ENCODE data around the gene DPYD. TPM values are rescaled to one million over a fixed set of nuclear protein-coding genes. Genes with fewer than 3 reads are reported as not detected.
"Not testable (repeated sequence)": the region's sequence is repeated elsewhere in the genome, so short reads cannot be mapped to it uniquely, and the experiment has no call there.

The DPYD gene
- total and polyA plus RNA-seq, 4 donors = 3.7 to 25.5 (median 10.6) TPM

GRCh38 chr1:97350662-97351061, 570.2 kb downstream of the DPYD start:
- Histone ChIP-seq H3K4me1 (ENCODE audit: control insufficient read depth, insufficient read depth, low read length) (no peaks in the 10 kb centered on the region), H3K27me3 (ENCODE audit: control insufficient read depth, insufficient read depth, low read length) (no peaks in the 10 kb centered on the region), H3K36me3 (ENCODE audit: control insufficient read depth, insufficient read depth, low read length) (no peaks in the 10 kb centered on the region), H3K9me3 (ENCODE audit: control insufficient read depth, insufficient read depth, low read length) (no peaks in the 10 kb centered on the region), H3K27ac (ENCODE audit: low read depth, low read length) (no peak overlapping the region), H3K4me3 (ENCODE audit: low read depth, low read length) (no peak overlapping the region)
- WGBS (ENCODE audit: insufficient coverage) = 82% methylated on average over 1 of the region's 2 CpGs
- DNase-seq (ENCODE audit: low read depth in 4 of 6, low spot score in 6 of 6) = no peak

GRCh38 chr1:97350241-97350640, 570.6 kb downstream of the DPYD start:
- Histone ChIP-seq H3K9me3 (ENCODE audit: control insufficient read depth, insufficient read depth, low read length) (no peaks in the 10 kb centered on the region), H3K27me3 (ENCODE audit: control insufficient read depth, insufficient read depth, low read length) (no peaks in the 10 kb centered on the region), H3K4me1 (ENCODE audit: control insufficient read depth, insufficient read depth, low read length) (no peaks in the 10 kb centered on the region), H3K36me3 (ENCODE audit: control insufficient read depth, insufficient read depth, low read length) (no peaks in the 10 kb centered on the region), H3K4me3 (ENCODE audit: low read depth, low read length) (no peak overlapping the region), H3K27ac (ENCODE audit: low read depth, low read length) (no peak overlapping the region)
- DNase-seq (ENCODE audit: low read depth in 4 of 6, low spot score in 6 of 6) = no peak

GRCh38 chr1:97349794-97350193, 571.0 kb downstream of the DPYD start:
- not testable (repeated sequence) for H3K9me3 ChIP-seq (ENCODE audit: control insufficient read depth, insufficient read depth, low read length); H3K4me3 ChIP-seq (ENCODE audit: low read depth, low read length); H3K27me3 ChIP-seq (ENCODE audit: control insufficient read depth, insufficient read depth, low read length); H3K4me1 ChIP-seq (ENCODE audit: control insufficient read depth, insufficient read depth, low read length); DNase-seq (ENCODE audit: low read depth in 4 of 6, low spot score in 6 of 6); H3K27ac ChIP-seq (ENCODE audit: low read depth, low read length); H3K36me3 ChIP-seq (ENCODE audit: control insufficient read depth, insufficient read depth, low read length)
- no CpG with 5 or more reads among the region's 1 CpG for WGBS (ENCODE audit: insufficient coverage)

- no peaks in the 10 kb centered on the region for H3K27me3 ChIP-seq (ENCODE audit: control insufficient read depth, insufficient read depth, low read length)
- no peaks in the 10 kb centered on the region for H3K4me1 ChIP-seq (ENCODE audit: control insufficient read depth, insufficient read depth, low read length)
- H3K4me3 ChIP-seq (ENCODE audit: low read depth, low read length) = no peak overlapping the region
- no peaks in the 10 kb centered on the region for H3K36me3 ChIP-seq (ENCODE audit: control insufficient read depth, insufficient read depth, low read length)
- no peak overlapping the region for H3K27ac ChIP-seq (ENCODE audit: low read depth, low read length)
- no peak for DNase-seq (ENCODE audit: low read depth in 4 of 6, low spot score in 6 of 6)
- H3K9me3 ChIP-seq (ENCODE audit: control insufficient read depth, insufficient read depth, low read length) = no peaks in the 10 kb centered on the region
- WGBS (ENCODE audit: insufficient coverage) = 80% methylated on average over 1 of the region's 3 CpGs
These were observed 572.1 kb downstream of the DPYD start for GRCh38 chr1:97348599-97349265.

GRCh38 chr1:97340951-97341350, 579.9 kb downstream of the DPYD start:
- Histone ChIP-seq H3K4me3 (ENCODE audit: low read depth, low read length) (no peak overlapping the region), H3K27ac (ENCODE audit: low read depth, low read length) (no peak overlapping the region), H3K27me3 (ENCODE audit: control insufficient read depth, insufficient read depth, low read length) (no peaks in the 10 kb centered on the region), H3K9me3 (ENCODE audit: control insufficient read depth, insufficient read depth, low read length) (no peaks in the 10 kb centered on the region), H3K4me1 (ENCODE audit: control insufficient read depth, insufficient read depth, low read length) (no peaks in the 10 kb centered on the region), H3K36me3 (ENCODE audit: control insufficient read depth, insufficient read depth, low read length) (no peaks in the 10 kb centered on the region)
- no CpG with 5 or more reads among the region's 1 CpG for WGBS (ENCODE audit: insufficient coverage)
- no peak for DNase-seq (ENCODE audit: low read depth in 4 of 6, low spot score in 6 of 6)

- Histone ChIP-seq H3K27me3 (ENCODE audit: control insufficient read depth, insufficient read depth, low read length) (no peaks in the 10 kb centered on the region), H3K27ac (ENCODE audit: low read depth, low read length) (no peak overlapping the region), H3K4me1 (ENCODE audit: control insufficient read depth, insufficient read depth, low read length) (no peaks in the 10 kb centered on the region), H3K4me3 (ENCODE audit: low read depth, low read length) (no peak overlapping the region), H3K36me3 (ENCODE audit: control insufficient read depth, insufficient read depth, low read length) (no peaks in the 10 kb centered on the region), H3K9me3 (ENCODE audit: control insufficient read depth, insufficient read depth, low read length) (no peaks in the 10 kb centered on the region)
- 100% methylated on average over 4 of the region's 4 CpGs for WGBS (ENCODE audit: insufficient coverage)
- DNase-seq (ENCODE audit: low read depth in 4 of 6, low spot score in 6 of 6) = no peak
These were observed 582.5 kb downstream of the DPYD start for GRCh38 chr1:97338347-97338746.

- Histone ChIP-seq H3K27me3 (ENCODE audit: control insufficient read depth, insufficient read depth, low read length) (no peaks in the 10 kb centered on the region), H3K9me3 (ENCODE audit: control insufficient read depth, insufficient read depth, low read length) (no peaks in the 10 kb centered on the region), H3K4me3 (ENCODE audit: low read depth, low read length) (no peak overlapping the region), H3K27ac (ENCODE audit: low read depth, low read length) (no peak overlapping the region), H3K36me3 (ENCODE audit: control insufficient read depth, insufficient read depth, low read length) (no peaks in the 10 kb centered on the region), H3K4me1 (ENCODE audit: control insufficient read depth, insufficient read depth, low read length) (no peaks in the 10 kb centered on the region)
- no peak for DNase-seq (ENCODE audit: low read depth in 4 of 6, low spot score in 6 of 6)
- 88% methylated on average over 5 of the region's 6 CpGs for WGBS (ENCODE audit: insufficient coverage)
These were observed 583.4 kb downstream of the DPYD start for GRCh38 chr1:97337250-97338030.

GRCh38 chr1:97334454-97334853, 586.4 kb downstream of the DPYD start:
- Histone ChIP-seq H3K27me3 (ENCODE audit: control insufficient read depth, insufficient read depth, low read length) (no peaks in the 10 kb centered on the region), H3K9me3 (ENCODE audit: control insufficient read depth, insufficient read depth, low read length) (no peaks in the 10 kb centered on the region), H3K27ac (ENCODE audit: low read depth, low read length) (no peak overlapping the region), H3K4me3 (ENCODE audit: low read depth, low read length) (no peak overlapping the region), H3K36me3 (ENCODE audit: control insufficient read depth, insufficient read depth, low read length) (no peaks in the 10 kb centered on the region), H3K4me1 (ENCODE audit: control insufficient read depth, insufficient read depth, low read length) (no peaks in the 10 kb centered on the region)
- DNase-seq (ENCODE audit: low read depth in 4 of 6, low spot score in 6 of 6) = no peak
- WGBS (ENCODE audit: insufficient coverage) = 93% methylated on average over 3 of the region's 4 CpGs

- H3K36me3 ChIP-seq (ENCODE audit: control insufficient read depth, insufficient read depth, low read length) = no peaks in the 10 kb centered on the region
- H3K27me3 ChIP-seq (ENCODE audit: control insufficient read depth, insufficient read depth, low read length) = no peaks in the 10 kb centered on the region
- H3K9me3 ChIP-seq (ENCODE audit: control insufficient read depth, insufficient read depth, low read length) = no peaks in the 10 kb centered on the region
- DNase-seq (ENCODE audit: low read depth in 4 of 6, low spot score in 6 of 6) = no peak
- H3K4me3 ChIP-seq (ENCODE audit: low read depth, low read length) = no peak overlapping the region
- H3K27ac ChIP-seq (ENCODE audit: low read depth, low read length) = no peak overlapping the region
- no peaks in the 10 kb centered on the region for H3K4me1 ChIP-seq (ENCODE audit: control insufficient read depth, insufficient read depth, low read length)
These were observed 588.1 kb downstream of the DPYD start for GRCh38 chr1:97332716-97333115.

- H3K27me3 ChIP-seq (ENCODE audit: control insufficient read depth, insufficient read depth, low read length) = no peaks in the 10 kb centered on the region
- no peaks in the 10 kb centered on the region for H3K36me3 ChIP-seq (ENCODE audit: control insufficient read depth, insufficient read depth, low read length)
- WGBS (ENCODE audit: insufficient coverage) = no CpG with 5 or more reads among the region's 8 CpGs
These were observed 589.7 kb downstream of the DPYD start for GRCh38 chr1:97331165-97331564.

More at GRCh38 chr1:97331165-97331564, 589.7 kb downstream of the DPYD start:
- Histone ChIP-seq H3K4me1 (ENCODE audit: control insufficient read depth, insufficient read depth, low read length) (no peaks in the 10 kb centered on the region), H3K27ac (ENCODE audit: low read depth, low read length) (no peak overlapping the region), H3K4me3 (ENCODE audit: low read depth, low read length) (no peak overlapping the region), H3K9me3 (ENCODE audit: control insufficient read depth, insufficient read depth, low read length) (no peaks in the 10 kb centered on the region)
- DNase-seq (ENCODE audit: low read depth in 4 of 6, low spot score in 6 of 6) = no peak
